Transverse colon (tissue), 4 donors: ENCODE results near the gene LEMD3. TPM values are rescaled to one million over a fixed set of nuclear protein-coding genes. Genes with fewer than 3 reads are reported as not detected.

Experiments
- DNase-seq: peaks from one replicate; pipeline ENCODE4 v3.0.0-alpha.2; 2019
- H3K27ac ChIP-seq, 4 donors: fragments of 200-600 bp; sonication (generic); 2 replicates each; pipeline ENCODE4 v1.5.1; 2016 to 2018; ENCODE audit warnings: inconsistent platforms in 4 of 4
- H3K27me3 ChIP-seq: fragments of 200-600 bp; sonication (generic); 2 replicates; pipeline ENCODE4 v1.5.1; 2017; ENCODE audit warnings: inconsistent platforms
- H3K36me3 ChIP-seq, 4 donors: fragments of 200-600 bp; sonication (generic); 2 replicates each; pipeline ENCODE4 v1.5.1; 2017 to 2019; ENCODE audit warnings: inconsistent platforms in 4 of 4
- H3K4me1 ChIP-seq, 4 donors: fragments of 200-600 bp; sonication (generic); 2 replicates each; pipeline ENCODE4 v1.5.1; 2017 to 2020; ENCODE audit warnings: inconsistent platforms in 4 of 4
- H3K4me3 ChIP-seq, 4 donors: fragments of 200-600 bp; sonication (generic); 1 replicate in 1 of 4; 2 replicates in 3 of 4; pipeline versions ENCODE4 v1.5.1 to v1.6.1; 2017 to 2019; ENCODE audit warnings: inconsistent platforms in 4 of 4
- H3K9me3 ChIP-seq, 2 donors: fragments of 200-600 bp; sonication (generic); 2 replicates each; pipeline ENCODE4 v1.5.1; 2017 to 2019; ENCODE audit warnings: inconsistent platforms in 2 of 2
- CTCF ChIP-seq, 5 experiments: fragments of 200-600 bp in 3 of 5; fragments of 450-650 bp in 2 of 5; sonication (generic) in 3 of 5; IDR thresholded peaks; 1 replicate in 2 of 5; 2 replicates in 3 of 5; pipeline ENCODE4 v1.5.1; 2016 to 2017; ENCODE audit warnings: antibody characterized with exemption in 5 of 5, inconsistent platforms in 3 of 5, mild to moderate bottlenecking in 2 of 5, moderate library complexity in 1 of 5
- EP300 ChIP-seq: sonication (generic); formaldehyde crosslinking; IDR thresholded peaks from one replicate; pipeline ENCODE4 v1.6.1; 2017; ENCODE audit warnings: antibody characterized with exemption, low read depth
- POLR2A ChIP-seq: fragments of 450-650 bp; IDR thresholded peaks from one replicate; pipeline ENCODE4 v1.6.1; 2016; ENCODE audit warnings: antibody characterized with exemption, mild to moderate bottlenecking, moderate library complexity
- POLR2AphosphoS5 ChIP-seq, 3 donors: sonication (generic); formaldehyde crosslinking; IDR thresholded peaks; one replicate each; pipeline ENCODE4 v1.6.1; 2016; ENCODE audit warnings: antibody characterized with exemption in 3 of 3
- WGBS, 2 donors: methylation state at CpG; one replicate each; pipeline ENCODE4 v1.1.5; 2018; ENCODE audit warnings: low coverage in 1 of 2; 5-methylcytosine and 5-hydroxymethylcytosine counted together
- in situ Hi-C, 4 donors: fragments of 200-750 bp; cut with MboI; loops; one replicate each; pipeline versions ENCODE4 v1.15.0 to v1.15.1; 2017; ENCODE audit warnings: low sequenced_read_pairs in 3 of 4, low pct_ligation_motif_present in 1 of 4, low pct_unique_long_range_greater_than_20kb in 1 of 4
- intact Hi-C: fragments of 100-400 bp; cut with DNase I; formaldehyde crosslinking; loops from one replicate; pipeline ENCODE4 v1.15.1; 2023; ENCODE audit warnings: low total_unique reads
- total RNA-seq, 4 donors: library from RNA; depleted of rRNA; stranded (reverse); fragments of >200 nt; gene quantifications; one replicate each; pipeline ENCODE4 v1.1.0, GENCODE V29; 2016

Gene LEMD3
- total RNA-seq, 4 donors from 2014 or later = 45.2 to 159 (median 63.0) TPM

GRCh38 chr12:65238609-65239008, 69.2 kb downstream of the LEMD3 start:
- in situ Hi-C loops (loop anchor here in 3 of 4 donors (10.0 to 25.0 kb wide), 2 partner anchors 344 to 351 kb away; no protein-coding TSS in a partner anchor), intact Hi-C loops (no loop called here)
- Histone ChIP-seq H3K36me3 (peaks cover 0 to 28% (median 5%) of the 10 kb centered on the region in 4 donors), H3K27me3 (no peaks in the 10 kb centered on the region), H3K4me1 (no peaks in the 10 kb centered on the region), H3K4me3 (no peak overlapping the region), H3K27ac (no peak overlapping the region), H3K9me3 (no peaks in the 10 kb centered on the region)
- 75 to 81% methylated on average over 3 of the region's 3 CpGs for WGBS, 2 donors
- TF ChIP-seq EP300 (no peak), POLR2A (no peak), POLR2AphosphoS5 (IDR thresholded peaks at IDR 0.05) (no peak)
- DNase-seq = no peak

- in situ Hi-C loops = loop anchor here in 3 of 4 donors (10.0 to 25.0 kb wide), 2 partner anchors 354 to 362 kb away; no protein-coding TSS in a partner anchor
- no peak overlapping the region for H3K27ac ChIP-seq
- H3K27me3 ChIP-seq = no peaks in the 10 kb centered on the region
- no peaks in the 10 kb centered on the region for H3K4me1 ChIP-seq
- peaks cover 0 to 8% (median 3%) of the 10 kb centered on the region in 4 donors for H3K36me3 ChIP-seq
- H3K4me3 ChIP-seq = no peak overlapping the region
- DNase-seq = no peak
- intact Hi-C loops = no loop called here
- WGBS, 2 donors = 81 to 88% methylated on average over 2 of the region's 2 CpGs
- no peaks in the 10 kb centered on the region for H3K9me3 ChIP-seq
- TF ChIP-seq EP300 (no peak), CTCF (IDR thresholded peaks at IDR 0.05) (no peak), POLR2A (no peak), POLR2AphosphoS5 (IDR thresholded peaks at IDR 0.05) (no peak)
These were observed 79.6 kb downstream of the LEMD3 start for GRCh38 chr12:65248656-65249633.

- DNase-seq = no peak
- H3K36me3 ChIP-seq = no peaks in the 10 kb centered on the region
- H3K4me3 ChIP-seq = no peak overlapping the region
- no peaks in the 10 kb centered on the region for H3K9me3 ChIP-seq
- 70 to 71% methylated on average over 1 of the region's 1 CpG for WGBS, 2 donors
- no peaks in the 10 kb centered on the region for H3K27me3 ChIP-seq
- H3K4me1 ChIP-seq = no peaks in the 10 kb centered on the region
- intact Hi-C loops = no loop called here
- in situ Hi-C loops = no loop called here
- no peak overlapping the region for H3K27ac ChIP-seq
- TF ChIP-seq CTCF (IDR thresholded peaks at IDR 0.05) (no peak), EP300 (no peak), POLR2A (no peak), POLR2AphosphoS5 (IDR thresholded peaks at IDR 0.05) (no peak)
These were observed 83.1 kb downstream of the LEMD3 start for GRCh38 chr12:65252515-65252914.

GRCh38 chr12:65257986-65258385, 88.6 kb downstream of the LEMD3 start:
- Histone ChIP-seq H3K27ac (no peak overlapping the region), H3K27me3 (no peaks in the 10 kb centered on the region)

More at GRCh38 chr12:65257986-65258385, 88.6 kb downstream of the LEMD3 start:
- H3K9me3 ChIP-seq = no peaks in the 10 kb centered on the region
- no peak for TF ChIP-seq POLR2A
- TF ChIP-seq CTCF (IDR thresholded peaks at IDR 0.05) = no peak
- no peak for TF ChIP-seq POLR2AphosphoS5 (IDR thresholded peaks at IDR 0.05)
- TF ChIP-seq EP300 = no peak
- H3K36me3 ChIP-seq = no peaks in the 10 kb centered on the region
- no peak for DNase-seq
- no peak overlapping the region for H3K4me3 ChIP-seq
- in situ Hi-C loops (no loop called here), intact Hi-C loops (no loop called here)
- H3K4me1 ChIP-seq = no peaks in the 10 kb centered on the region
